Medulla oblongata (tissue), 1 donor: Measurements from ENCODE around the gene ZBTB20.
A peak's percentile ranks its signal among the peaks of the same experiment; 100 is the strongest.
"Not testable (repeated sequence)": the region's sequence is repeated elsewhere in the genome, so short reads cannot be mapped to it uniquely, and the experiment has no call there.

ENCODE experiments used
- DNase-seq: peaks from one replicate; pipeline ENCODE4 v3.0.0-alpha.2; 2015; ENCODE audit errors: extremely low spot score

Gene ZBTB20

GRCh38 chr3:114716126-114716525 lies 431.0 kb downstream of the ZBTB20 start:
- DNase-seq, result no peak

GRCh38 chr3:114714957-114715460 lies 432.1 kb downstream of the ZBTB20 start:
- no peak for DNase-seq

- no peak for DNase-seq
These were observed 432.9 kb downstream of the ZBTB20 start for GRCh38 chr3:114714237-114714636.

GRCh38 chr3:114712728-114713492 lies 434.2 kb downstream of the ZBTB20 start:
- no peak for DNase-seq

GRCh38 chr3:114711321-114711886 lies 435.7 kb downstream of the ZBTB20 start:
- no peak for DNase-seq

GRCh38 chr3:114709102-114709501 lies 438.0 kb downstream of the ZBTB20 start:
- no peak for DNase-seq

GRCh38 chr3:114707252-114707860 lies 439.7 kb downstream of the ZBTB20 start:
- no peak for DNase-seq

GRCh38 chr3:114706591-114707232 lies 440.4 kb downstream of the ZBTB20 start:
- DNase-seq, result no peak

GRCh38 chr3:114700637-114701234 lies 446.4 kb downstream of the ZBTB20 start:
- DNase-seq, result no peak

- DNase-seq, result no peak
These were observed 448.7 kb downstream of the ZBTB20 start for GRCh38 chr3:114698146-114699105.

GRCh38 chr3:114697401-114697800 lies 449.7 kb downstream of the ZBTB20 start:
- DNase-seq, result no peak

- no peak for DNase-seq
These were observed 452.8 kb downstream of the ZBTB20 start for GRCh38 chr3:114694251-114694650.

GRCh38 chr3:114691871-114692270 lies 455.2 kb downstream of the ZBTB20 start:
- DNase-seq, result no peak

- DNase-seq, result no peak
These were observed 456.2 kb downstream of the ZBTB20 start for GRCh38 chr3:114690911-114691310.

GRCh38 chr3:114687151-114687550 lies 459.9 kb downstream of the ZBTB20 start:
- no peak for DNase-seq

GRCh38 chr3:114686621-114687020 lies 460.5 kb downstream of the ZBTB20 start:
- DNase-seq, result no peak

GRCh38 chr3:114685161-114685560 lies 461.9 kb downstream of the ZBTB20 start:
- DNase-seq, result peak; percentile 17

GRCh38 chr3:114680299-114680698 lies 466.8 kb downstream of the ZBTB20 start:
- DNase-seq, result no peak

GRCh38 chr3:114679773-114680172 lies 467.3 kb downstream of the ZBTB20 start:
- DNase-seq, result not testable (repeated sequence)

GRCh38 chr3:114675104-114675503 lies 472.0 kb downstream of the ZBTB20 start:
- no peak for DNase-seq

- DNase-seq, result no peak
These were observed 473.1 kb downstream of the ZBTB20 start for GRCh38 chr3:114674036-114674435.
